Superior temporal gyrus (tissue), 1 donor: ENCODE measurements around the gene FLT3LG.

Source experiments
- DNase-seq: peaks from one replicate; pipeline ENCODE4 v3.0.0-alpha.2; 2016; ENCODE audit errors: extremely low spot score

FLT3LG gene

DNA sequence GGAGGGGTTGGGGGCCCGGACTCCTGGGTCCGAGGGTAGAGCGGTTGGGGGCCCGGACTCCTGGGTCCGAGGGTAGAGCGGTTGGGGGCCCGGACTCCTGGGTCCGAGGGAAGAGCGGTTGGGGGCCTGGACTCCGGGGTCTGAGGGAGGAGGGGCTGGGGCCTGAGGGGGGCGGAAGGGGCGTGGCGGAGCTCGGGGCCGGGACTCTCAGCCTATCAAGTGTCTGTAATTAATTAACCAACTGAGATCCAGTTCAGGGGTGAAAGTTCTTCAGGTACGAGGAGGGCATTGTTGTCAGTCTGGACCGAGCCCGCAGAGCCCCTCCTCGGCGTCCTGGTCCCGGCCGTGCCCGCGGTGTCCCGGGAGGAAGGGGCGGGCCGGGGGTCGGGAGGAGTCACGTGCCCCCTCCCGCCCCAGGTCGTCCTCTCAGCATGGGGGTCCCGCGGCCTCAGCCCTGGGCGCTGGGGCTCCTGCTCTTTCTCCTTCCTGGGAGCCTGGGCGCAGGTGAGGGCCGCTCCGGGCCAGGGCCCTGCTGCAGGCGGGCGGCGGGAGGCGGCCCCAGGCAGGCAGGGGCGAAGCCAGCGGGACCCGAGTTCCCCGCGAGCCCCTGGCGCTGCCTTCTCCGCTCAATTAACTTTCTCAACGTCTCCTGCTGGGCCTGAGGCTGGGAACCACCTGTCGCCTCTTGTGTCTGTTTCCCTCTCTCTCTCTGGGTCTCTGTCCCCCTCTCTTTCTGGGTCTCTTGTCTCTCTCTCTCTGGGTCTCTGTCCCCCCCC lies 39.1 kb downstream of the FLT3LG start:
- no peak for DNase-seq

DNA sequence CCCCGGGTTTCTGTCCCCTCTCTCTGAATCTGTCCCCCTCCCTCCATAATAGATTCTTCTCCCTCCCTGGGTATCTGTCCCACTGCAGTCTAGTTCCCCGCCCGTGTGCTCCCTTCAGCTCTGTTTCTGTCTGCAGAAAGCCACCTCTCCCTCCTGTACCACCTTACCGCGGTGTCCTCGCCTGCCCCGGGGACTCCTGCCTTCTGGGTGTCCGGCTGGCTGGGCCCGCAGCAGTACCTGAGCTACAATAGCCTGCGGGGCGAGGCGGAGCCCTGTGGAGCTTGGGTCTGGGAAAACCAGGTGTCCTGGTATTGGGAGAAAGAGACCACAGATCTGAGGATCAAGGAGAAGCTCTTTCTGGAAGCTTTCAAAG lies 39.7 kb downstream of the FLT3LG start:
- no peak for DNase-seq

DNA sequence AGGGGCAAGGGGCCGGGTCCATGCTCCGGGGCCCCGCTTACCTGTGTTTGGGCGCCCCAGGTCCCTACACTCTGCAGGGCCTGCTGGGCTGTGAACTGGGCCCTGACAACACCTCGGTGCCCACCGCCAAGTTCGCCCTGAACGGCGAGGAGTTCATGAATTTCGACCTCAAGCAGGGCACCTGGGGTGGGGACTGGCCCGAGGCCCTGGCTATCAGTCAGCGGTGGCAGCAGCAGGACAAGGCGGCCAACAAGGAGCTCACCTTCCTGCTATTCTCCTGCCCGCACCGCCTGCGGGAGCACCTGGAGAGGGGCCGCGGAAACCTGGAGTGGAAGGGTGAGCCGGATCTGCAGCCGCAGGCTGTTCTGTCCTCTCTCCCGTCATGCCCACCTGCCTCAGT lies 40.1 kb downstream of the FLT3LG start:
- no peak for DNase-seq

DNA sequence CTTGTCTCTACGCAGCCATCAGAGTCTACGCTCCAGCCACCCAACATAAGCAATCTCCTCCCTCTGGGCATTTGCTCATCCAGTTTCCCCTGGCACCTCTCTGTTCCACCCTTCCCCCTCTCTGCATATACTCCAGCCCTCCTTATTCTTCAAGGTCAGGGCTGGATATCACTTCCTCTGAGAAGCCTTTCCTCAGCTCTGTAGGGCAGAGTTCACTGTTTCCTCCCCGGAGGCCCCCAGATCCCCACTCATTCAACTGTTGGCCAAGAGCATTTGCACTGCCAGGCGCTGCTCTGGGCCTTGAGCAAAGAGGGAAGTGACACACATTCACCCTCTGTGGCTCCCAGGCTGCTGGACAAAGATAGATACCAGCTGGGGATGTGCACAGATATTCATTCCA lies 41.8 kb downstream of the FLT3LG start:
- no peak for DNase-seq

DNA sequence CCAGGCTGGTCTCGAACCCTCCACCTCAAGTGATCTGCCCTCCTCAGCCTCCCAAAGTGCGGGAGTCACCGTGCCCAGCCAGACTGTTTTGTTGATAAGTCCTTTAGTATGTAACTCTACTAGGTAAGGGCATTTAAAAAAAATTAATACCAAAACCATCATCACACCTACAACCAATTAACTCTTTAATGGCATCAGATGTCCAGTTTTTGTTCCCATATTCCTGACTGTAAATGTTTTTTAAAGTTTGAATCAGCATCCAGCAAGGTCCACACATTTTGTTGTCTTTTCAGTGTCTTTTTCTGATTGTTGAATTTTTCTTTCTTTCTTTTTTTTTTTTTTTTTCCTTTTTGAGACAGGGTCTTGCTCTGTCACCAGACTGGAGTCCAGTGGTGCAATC lies 44.0 kb downstream of the FLT3LG start:
- no peak for DNase-seq

DNA sequence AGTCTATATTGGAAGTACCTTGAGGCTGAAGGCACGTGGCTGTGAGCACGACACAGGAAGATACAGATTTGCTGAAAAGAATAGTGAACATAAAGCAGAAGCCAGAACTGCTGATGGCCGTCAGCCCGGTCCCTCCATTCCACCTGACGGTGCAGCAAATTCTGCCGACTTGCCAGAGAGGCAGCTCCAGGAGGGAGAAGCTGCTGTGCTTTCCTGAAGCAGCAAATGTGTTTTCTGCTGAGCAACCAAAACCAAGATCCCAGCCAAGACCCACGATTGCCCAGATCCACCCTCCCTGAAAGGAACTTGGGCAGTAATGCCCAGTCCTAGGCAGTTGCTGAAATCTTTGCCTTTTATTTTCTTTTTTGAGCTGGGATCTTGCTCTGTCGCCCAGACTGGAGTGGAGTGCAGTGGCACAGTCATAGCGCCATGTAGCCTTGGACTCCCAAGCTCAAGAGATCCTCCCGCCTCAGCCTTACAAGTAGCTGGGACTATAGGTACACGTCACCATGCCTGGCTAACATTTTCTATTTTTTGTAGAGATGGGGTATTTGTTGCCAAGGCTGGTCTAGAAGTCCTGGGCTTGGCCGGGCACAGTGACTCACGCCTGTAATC lies 46.8 kb downstream of the FLT3LG start:
- DNase-seq: peak; percentile 28

DNA sequence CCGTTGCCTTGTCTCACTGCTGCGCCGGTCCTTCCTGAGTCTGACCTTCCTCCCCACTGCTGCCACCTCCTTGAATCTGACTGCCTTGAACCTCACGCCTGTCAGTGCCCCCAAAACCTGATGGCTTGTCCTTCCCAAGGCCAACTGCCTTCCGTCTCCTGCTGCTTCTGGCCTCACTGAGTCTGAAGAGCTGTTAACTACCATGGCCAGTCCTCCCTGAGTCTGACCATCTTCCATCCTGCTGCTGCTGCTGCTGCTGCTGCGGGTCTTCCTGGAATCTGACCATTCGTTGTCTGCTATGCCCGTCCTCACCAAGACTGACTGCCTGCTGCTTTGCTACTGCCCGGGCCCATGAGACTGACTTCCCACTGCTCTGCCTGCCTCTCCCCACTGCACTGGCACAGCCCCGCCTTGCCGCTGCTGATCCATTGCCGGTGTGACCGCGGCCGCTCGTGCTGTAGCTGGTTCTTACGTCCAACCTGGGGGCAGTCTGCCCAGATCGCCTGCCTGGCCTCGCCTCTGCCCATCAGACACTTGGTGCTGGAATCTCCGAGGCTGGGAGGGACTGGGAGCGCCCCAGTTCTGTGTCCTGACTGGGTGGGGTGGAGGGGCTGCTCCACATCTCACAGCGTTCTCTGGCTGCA lies 50.9 kb downstream of the FLT3LG start:
- DNase-seq: no peak

DNA sequence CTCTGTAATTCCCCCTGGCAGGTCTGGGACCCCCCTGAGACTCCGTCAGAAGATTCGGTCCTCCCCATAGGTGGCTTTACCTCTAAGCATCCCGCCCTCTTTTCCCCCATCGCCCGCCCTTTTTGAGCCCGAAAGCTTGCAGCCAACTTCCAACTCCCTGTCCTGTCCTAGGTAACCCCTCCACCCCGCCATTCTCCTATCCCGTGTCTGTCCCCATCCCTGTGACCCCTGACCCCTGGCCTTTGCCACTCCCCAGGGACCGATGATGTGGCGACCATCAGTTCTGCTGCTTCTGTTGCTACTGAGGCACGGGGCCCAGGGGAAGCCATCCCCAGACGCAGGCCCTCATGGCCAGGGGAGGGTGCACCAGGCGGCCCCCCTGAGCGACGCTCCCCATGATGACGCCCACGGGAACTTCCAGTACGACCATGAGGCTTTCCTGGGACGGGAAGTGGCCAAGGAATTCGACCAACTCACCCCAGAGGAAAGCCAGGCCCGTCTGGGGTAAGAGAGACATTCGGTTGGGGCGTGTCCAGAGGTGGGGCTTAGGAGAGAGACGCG lies 54.3 kb downstream of the FLT3LG start:
- no peak for DNase-seq

DNA sequence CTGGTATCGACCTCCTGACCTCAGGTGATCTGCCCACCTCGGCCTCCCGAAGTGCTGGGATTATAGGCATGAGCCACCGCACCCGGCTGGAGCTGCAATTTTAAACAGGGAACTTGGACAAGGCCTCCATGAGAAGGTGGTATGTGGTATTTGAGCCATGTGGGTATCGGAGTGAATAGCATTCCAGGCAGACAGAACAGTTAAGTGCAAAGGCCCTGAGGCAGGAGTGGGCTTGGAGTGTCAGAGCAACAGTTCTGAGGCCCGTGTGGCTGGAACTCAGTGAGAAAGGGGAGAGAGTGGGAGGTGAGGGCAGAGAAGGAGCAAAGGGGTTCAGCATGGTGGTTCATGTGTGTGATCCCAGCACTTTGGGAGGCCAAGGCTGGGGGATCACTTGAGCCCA lies 56.7 kb downstream of the FLT3LG start:
- DNase-seq: no peak

DNA sequence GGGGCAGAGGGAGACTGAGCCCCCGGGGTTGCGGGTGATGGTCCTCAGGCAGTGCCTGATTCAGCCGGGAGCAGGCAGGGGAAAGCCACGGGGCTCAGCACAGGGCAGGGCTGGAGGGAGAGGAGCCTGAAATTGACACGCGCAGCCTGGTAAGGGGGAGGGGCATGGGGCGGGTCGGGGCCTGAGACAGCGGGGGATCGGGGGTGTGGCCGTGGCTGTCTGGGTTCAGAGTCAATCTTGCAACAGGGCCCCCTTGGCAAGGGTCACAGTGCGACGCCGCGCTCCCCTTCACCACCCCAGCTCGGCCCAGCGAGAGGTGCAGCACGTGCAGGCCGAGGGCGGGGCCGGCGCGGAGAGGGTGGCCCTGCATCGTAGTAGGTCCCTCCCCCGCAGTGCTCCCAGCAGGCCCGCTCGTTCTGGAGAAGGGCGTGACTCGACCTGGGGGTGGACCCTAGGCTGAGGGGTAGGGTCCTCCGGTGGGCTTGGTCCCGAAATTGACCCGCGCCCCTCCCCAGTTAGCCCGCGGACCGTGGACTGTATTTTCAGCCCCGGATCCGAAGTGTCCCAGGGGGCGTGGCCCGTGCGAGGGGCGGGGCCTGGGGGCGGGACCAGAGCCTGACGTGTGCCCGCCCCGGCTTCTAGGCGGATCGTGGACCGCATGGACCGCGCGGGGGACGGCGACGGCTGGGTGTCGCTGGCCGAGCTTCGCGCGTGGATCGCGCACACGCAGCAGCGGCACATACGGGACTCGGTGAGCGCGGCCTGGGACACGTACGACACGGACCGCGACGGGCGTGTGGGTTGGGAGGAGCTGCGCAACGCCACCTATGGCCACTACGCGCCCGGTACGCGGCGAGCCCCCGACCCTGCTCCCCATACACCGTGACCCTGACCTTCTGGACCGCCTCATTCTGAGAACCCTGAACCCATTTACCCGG lies 59.8 kb downstream of the FLT3LG start:
- DNase-seq: peak; percentile 42

DNA sequence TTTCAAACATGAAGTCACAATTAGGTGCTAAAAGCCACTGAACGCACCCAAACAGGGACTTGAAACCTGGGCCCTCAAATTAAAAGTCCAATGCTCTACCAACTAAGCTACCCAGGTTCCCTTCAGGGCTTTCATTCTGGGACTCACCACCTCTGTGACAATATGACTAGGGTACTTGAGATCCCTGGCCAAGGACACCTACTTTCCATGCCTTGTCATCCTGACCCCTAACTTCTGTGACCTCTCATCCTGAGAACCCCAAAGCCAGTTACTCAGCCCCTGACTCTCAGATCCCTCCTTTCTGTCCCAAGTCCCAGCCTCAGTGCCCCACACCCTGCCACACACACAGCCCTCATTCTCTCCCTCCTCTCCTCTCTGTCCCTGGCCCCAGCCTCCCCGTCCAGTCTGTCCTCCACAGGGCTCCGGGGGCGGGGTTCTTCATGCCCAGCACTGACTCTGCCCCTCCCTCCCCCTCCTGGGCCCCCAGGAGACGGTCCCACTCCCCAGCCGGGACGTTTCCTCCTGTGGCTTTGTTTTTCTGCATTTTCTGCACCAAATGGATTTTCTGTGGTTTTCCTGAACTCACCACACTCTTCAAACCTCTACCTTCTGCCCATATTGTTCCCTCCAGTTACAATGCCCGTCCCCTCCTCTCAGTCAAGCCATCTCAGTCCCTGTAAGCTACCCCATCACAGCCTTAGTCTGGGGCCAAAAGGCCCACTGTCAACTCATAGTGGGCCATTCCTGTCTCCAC lies 60.8 kb downstream of the FLT3LG start:
- DNase-seq: no peak
